GM12801 (cell line): ENCODE data around the gene ITGB2.

Source experiments
- TF ChIP-seq, protein P1 (sequence below): IDR thresholded peaks from one replicate; pipeline ENCODE4 v1.5.1; 2011; ENCODE audit warnings: control low read depth; ENCODE audit not compliant: insufficient read length; ENCODE audit errors: extremely low read depth

Gene ITGB2

DNA sequence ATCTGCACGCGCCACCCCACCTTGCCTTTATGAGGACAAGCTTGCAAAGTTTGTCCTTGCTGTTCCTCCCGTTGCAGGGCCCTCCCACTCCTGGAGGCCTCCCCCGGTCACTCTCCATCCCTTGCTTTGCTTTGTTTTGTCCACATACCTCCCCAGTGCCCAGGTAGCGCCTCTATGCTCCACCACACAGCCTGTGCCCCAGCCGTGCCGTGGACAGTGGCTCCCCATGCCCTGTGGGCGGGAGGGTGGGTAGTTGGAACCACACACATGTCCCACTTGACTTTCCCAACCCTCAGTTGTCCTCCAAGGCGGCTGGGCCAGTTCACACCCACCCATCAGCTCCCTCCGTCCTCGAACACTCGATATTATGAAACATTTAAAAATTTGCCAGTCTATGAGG, 43.7 kb upstream of the ITGB2 start:
- TF ChIP-seq, protein P1, sequence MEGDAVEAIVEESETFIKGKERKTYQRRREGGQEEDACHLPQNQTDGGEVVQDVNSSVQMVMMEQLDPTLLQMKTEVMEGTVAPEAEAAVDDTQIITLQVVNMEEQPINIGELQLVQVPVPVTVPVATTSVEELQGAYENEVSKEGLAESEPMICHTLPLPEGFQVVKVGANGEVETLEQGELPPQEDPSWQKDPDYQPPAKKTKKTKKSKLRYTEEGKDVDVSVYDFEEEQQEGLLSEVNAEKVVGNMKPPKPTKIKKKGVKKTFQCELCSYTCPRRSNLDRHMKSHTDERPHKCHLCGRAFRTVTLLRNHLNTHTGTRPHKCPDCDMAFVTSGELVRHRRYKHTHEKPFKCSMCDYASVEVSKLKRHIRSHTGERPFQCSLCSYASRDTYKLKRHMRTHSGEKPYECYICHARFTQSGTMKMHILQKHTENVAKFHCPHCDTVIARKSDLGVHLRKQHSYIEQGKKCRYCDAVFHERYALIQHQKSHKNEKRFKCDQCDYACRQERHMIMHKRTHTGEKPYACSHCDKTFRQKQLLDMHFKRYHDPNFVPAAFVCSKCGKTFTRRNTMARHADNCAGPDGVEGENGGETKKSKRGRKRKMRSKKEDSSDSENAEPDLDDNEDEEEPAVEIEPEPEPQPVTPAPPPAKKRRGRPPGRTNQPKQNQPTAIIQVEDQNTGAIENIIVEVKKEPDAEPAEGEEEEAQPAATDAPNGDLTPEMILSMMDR = no peak

DNA sequence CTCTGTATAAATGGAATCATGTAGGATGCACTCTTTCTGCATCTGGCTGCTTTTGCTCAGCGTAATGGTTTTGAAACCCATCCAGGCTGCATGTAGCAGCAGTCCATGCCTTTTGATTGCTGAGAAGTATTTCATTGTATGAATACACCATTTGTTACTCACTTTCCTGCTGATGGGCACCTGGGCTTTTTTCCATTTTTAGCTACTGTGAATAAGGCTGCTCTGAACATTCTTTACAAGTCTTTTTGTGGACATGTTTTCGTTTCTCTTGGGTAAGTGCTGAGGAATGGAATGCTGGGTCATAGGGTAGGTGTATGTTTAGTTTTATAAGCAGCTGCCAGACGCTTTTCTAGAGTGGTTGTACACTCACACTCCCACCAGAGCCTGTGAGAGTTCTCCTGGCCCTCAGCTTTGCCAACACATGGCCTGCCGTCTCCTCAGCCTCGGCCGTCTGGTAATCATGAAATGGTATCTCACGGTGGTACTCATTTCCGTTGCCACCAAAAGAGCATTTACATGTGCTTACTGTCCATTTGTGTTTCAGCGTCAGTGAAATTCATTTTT, 41.8 kb upstream of the ITGB2 start:
- TF ChIP-seq, protein P1 = no peak

DNA sequence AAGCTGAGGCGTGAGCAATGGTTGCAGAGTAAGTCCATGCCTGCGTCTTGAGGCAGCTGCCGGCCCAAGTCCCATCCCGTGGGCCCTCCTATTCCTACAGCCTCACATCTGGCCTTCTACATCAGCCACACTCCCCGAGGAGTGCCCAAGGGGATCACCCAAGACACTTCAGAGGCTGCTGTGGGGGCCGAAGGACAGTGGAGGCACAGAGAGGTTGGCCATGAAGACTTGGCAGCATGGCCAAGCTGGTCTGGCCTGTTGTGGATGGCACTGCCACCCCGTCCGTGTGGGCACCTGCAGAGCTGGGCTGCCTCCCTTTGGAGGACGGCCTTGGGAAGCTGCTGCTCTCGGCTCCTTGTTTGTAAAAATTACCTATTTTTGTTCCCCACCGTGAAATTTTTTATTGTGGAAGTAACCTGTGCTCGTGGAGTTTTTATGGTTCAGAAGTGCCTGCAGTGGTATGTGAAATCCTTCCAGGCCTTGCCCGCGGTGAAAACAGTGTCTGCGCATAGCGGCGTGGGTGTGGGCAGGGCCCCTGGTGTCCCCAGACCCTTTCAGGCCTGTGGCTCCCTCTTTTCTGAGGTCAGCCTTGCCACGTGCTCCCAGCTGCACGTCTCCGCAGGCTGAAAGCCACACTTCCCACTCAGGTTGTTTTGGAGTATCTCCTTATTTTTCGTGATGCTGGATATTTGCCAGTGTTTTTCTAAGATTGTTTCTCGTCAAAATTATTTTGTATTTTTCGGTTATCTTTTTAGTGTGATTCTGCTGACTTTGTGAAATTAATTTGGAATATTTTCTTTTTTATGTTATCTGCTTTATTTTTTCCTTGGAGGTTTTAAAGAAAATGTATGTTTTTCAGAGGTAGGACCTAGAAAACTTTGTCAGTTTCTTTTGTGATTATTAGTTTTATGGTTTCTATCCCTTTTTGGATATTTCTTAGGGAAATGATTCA, 39.7 kb upstream of the ITGB2 start:
- TF ChIP-seq, protein P1 = no peak

DNA sequence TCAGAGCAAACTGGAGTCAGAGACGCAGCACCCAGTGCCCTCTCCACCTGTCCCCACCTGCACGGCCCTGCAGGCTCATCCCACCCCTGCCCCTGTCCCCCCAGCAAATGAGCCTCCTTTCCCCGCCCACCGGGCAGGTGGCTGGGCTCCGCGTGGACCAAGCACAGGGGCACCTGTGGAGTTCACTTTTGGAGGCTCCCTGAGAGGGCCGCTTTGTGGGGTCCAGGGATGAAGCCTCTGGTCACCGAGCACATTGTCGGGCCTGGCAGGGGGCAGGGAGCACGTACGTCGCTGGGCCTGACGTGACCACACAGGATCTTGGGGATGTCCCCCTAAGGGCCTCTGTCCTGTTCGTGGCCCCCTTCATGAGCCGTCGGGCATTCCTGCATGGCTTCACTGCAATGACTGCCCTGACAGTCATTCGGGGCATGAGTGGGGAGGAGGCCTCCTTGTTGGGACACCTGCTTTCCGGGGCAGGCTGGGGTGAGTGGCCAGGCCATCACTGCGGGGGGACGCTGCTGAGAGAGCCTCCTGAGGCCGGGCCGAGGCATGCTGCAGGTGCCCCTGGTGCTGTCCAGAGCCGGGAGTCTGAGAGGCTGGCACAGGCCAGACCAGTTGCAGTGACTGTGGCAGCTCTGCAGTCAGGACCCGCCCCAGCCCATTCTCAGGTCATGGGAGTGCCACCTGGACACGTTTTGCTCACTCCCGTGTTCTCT, 38.8 kb upstream of the ITGB2 start:
- TF ChIP-seq, protein P1 = no peak

DNA sequence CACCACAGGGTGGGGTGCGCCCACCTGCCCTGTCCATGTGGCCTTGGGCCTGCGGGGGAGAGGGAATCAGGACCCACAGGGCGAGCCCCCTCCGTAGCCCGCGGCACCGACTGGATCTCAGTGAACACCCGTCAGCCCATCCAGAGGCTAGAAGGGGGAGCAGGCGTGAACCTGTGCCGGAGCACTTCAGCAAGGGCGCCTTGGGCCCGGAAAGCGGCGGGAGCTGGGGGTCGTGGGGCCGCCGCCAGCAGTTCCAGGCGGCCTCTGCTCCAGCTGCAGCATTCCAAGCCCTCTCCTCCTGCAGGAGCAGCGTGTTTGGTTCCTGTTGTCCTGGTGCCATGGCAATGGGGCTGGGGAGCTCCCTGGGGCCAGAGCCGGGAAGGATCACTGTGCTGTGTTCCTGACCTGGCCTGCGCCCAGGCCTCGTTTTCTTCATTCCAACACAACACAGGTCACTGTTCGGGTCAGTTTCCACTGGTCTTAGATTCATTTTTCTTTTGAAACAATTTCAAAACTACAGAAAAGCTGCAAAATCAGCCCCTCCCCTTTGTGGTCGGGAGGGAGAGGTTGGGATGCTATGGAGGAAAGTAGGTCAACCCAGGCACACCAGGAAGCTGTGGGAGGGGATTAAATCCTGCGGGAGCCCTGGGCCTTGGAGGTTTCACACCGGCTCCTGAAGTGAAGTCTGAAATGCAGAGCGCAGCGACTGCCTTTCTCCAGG, 37.9 kb upstream of the ITGB2 start:
- TF ChIP-seq, protein P1 = no peak

DNA sequence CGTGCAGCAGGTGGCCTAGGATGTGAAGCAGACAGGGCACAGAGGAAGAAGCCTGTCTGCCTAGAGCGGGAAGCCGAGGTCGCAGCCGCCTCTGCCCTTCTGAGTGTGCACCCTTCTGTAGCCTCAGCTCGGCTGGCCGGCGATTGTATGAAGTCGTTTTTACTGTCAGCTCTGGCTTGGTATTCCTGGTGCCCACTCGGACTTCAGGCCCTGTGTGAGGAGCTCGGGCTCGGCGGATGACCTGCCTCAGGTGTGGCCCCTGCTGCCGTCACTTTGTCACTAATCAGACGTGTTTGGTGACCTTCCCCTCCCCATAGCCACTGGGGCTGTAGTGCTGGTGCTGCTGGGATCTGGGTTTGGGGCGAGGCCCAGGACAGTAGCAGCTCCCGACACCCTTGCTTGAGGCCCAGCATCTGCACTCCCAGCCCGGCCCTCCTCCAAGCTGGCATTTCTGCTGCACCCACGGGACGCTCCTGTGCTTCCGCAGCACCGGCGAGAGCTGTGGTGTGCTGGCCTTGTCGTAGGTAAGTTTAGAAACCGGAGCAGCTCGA, 37.3 kb upstream of the ITGB2 start:
- TF ChIP-seq, protein P1 = no peak
